DND-41 (cell line): ENCODE results near the gene TMEM144.

Experiments
- ATAC-seq: fragments of 200-7000 bp; cut with Tn5 transposase; 3 replicates; pipeline ENCODE4 v1.9.1; 2021; ENCODE audit warnings: low read depth; ENCODE audit not compliant: insufficient read depth
- DNase-seq: peaks from one replicate; pipeline ENCODE4 v3.0.0-alpha.2; 2020
- H2AFZ ChIP-seq: 2 replicates; pipeline ENCODE4 v1.6.0; 2012; ENCODE audit warnings: low read depth, low read length
- H3K27ac ChIP-seq: 2 replicates; pipeline ENCODE4 v1.5.1; 2012; ENCODE audit warnings: low read length, inconsistent platforms
- H3K27me3 ChIP-seq: fragments of 200-600 bp; sonication (generic); 2 replicates; pipeline ENCODE4 v1.6.0; 2012; ENCODE audit warnings: low read length, mild to moderate bottlenecking, inconsistent platforms; ENCODE audit not compliant: insufficient read depth, poor library complexity
- H3K36me3 ChIP-seq: 2 replicates; pipeline ENCODE4 v1.5.1; 2012; ENCODE audit warnings: low read length, inconsistent platforms; ENCODE audit not compliant: insufficient read depth
- H3K4me1 ChIP-seq: 2 replicates; pipeline ENCODE4 v1.5.1; 2012; ENCODE audit warnings: mild to moderate bottlenecking, low read length; ENCODE audit not compliant: insufficient read depth
- H3K4me2 ChIP-seq: 2 replicates; pipeline ENCODE4 v1.6.0; 2012; ENCODE audit warnings: mild to moderate bottlenecking, moderate library complexity, low read length, inconsistent platforms; ENCODE audit not compliant: insufficient read depth
- H3K4me3 ChIP-seq, 2 experiments: fragments of 200-600 bp in 1 of 2; shearing (Covaris generic) in 1 of 2; 2 replicates each; pipeline ENCODE4 v1.5.1; 2012 to 2016; ENCODE audit warnings: inconsistent platforms in 2 of 2, low read length in 2 of 2, mild to moderate bottlenecking in 2 of 2, low read depth in 1 of 2, moderate library complexity in 1 of 2
- H3K79me2 ChIP-seq: 2 replicates; pipeline ENCODE4 v1.6.0; 2012; ENCODE audit warnings: low read length, inconsistent platforms; ENCODE audit not compliant: insufficient read depth
- H3K9ac ChIP-seq: 2 replicates; pipeline ENCODE4 v1.6.0; 2012; ENCODE audit warnings: low read depth, mild to moderate bottlenecking, inconsistent platforms, low read length, moderate library complexity
- H3K9me3 ChIP-seq: 2 replicates; pipeline ENCODE4 v1.5.1; 2012; ENCODE audit warnings: low read length, moderate library complexity, mild to moderate bottlenecking, inconsistent platforms; ENCODE audit not compliant: insufficient read depth, severe bottlenecking
- H4K20me1 ChIP-seq: 2 replicates; pipeline ENCODE4 v1.6.0; 2012; ENCODE audit warnings: low read length; ENCODE audit not compliant: insufficient read depth
- EZH2 ChIP-seq: IDR thresholded peaks from 3 replicates; pipeline ENCODE4 v1.6.1; 2012; ENCODE audit warnings: borderline replicate concordance, low read depth, mild to moderate bottlenecking, moderate library complexity, low read length, inconsistent platforms; ENCODE audit not compliant: severe bottlenecking
- TF ChIP-seq, protein P1 (sequence below): IDR thresholded peaks from 2 replicates; pipeline ENCODE4 v1.5.1; 2012; ENCODE audit warnings: borderline replicate concordance, low read length, moderate library complexity, mild to moderate bottlenecking; ENCODE audit not compliant: poor library complexity, severe bottlenecking; ENCODE audit errors: extremely low read depth

The TMEM144 gene

DNA sequence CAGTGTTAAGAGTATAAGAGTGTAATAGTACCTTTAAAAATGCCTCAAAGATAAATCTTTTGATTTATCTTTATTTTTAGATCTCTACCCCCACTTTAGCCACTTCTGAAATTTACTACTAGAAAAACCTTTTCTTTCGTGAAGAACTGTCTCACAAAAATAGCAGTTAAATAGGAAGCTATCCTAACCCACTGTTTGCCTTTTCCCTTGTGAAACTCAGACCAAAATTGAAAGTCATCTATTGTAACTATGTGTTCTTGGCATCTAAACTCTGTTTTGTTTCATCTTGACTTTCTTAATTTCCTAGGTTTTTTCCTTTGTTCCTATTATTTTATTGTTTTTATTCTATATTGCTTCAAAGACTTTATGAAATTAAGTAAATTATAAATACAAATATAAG is 7.8 kb upstream of the TMEM144 start:
- Histone ChIP-seq H3K9me3 (no peaks in the 10 kb centered on the region), H2AFZ (no peak overlapping the region), H4K20me1 (no peaks in the 10 kb centered on the region), H3K79me2 (no peaks in the 10 kb centered on the region), H3K27ac (no peak overlapping the region), H3K4me2 (no peak overlapping the region), H3K27me3 (no peaks in the 10 kb centered on the region), H3K4me3 (no peak overlapping the region), H3K9ac (no peak overlapping the region), H3K36me3 (no peaks in the 10 kb centered on the region), H3K4me1 (no peaks in the 10 kb centered on the region)
- ATAC-seq (no peak), DNase-seq (no peak)
- TF ChIP-seq EZH2: no peak
- TF ChIP-seq, protein P1, sequence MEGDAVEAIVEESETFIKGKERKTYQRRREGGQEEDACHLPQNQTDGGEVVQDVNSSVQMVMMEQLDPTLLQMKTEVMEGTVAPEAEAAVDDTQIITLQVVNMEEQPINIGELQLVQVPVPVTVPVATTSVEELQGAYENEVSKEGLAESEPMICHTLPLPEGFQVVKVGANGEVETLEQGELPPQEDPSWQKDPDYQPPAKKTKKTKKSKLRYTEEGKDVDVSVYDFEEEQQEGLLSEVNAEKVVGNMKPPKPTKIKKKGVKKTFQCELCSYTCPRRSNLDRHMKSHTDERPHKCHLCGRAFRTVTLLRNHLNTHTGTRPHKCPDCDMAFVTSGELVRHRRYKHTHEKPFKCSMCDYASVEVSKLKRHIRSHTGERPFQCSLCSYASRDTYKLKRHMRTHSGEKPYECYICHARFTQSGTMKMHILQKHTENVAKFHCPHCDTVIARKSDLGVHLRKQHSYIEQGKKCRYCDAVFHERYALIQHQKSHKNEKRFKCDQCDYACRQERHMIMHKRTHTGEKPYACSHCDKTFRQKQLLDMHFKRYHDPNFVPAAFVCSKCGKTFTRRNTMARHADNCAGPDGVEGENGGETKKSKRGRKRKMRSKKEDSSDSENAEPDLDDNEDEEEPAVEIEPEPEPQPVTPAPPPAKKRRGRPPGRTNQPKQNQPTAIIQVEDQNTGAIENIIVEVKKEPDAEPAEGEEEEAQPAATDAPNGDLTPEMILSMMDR: no peak

DNA sequence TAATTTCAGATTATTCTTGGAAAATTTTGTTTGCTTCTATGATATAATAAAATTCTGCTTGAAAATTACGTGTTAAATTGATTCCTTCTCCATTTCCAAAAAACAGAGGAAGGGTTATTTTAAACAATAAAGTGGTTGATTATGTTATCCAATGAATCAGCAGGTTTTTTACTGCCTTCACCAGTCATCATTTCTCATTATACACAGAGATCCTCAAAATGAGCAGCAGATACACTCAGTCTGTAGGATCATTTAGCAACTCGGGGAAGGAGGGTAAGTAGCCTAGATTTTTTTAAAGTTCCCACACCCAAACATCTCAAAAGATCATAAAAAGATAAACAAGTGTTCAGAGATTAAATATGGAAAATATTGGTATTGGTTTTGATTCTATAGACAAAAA is 6.8 kb upstream of the TMEM144 start:
- DNase-seq (no peak), ATAC-seq (no peak)
- H3K4me3 ChIP-seq: no peak overlapping the region
- no peaks in the 10 kb centered on the region for H3K27me3 ChIP-seq
- no peak overlapping the region for H3K4me2 ChIP-seq
- H3K79me2 ChIP-seq: no peaks in the 10 kb centered on the region
- H2AFZ ChIP-seq: no peak overlapping the region
- H3K4me1 ChIP-seq: no peaks in the 10 kb centered on the region
- H3K36me3 ChIP-seq: no peaks in the 10 kb centered on the region
- no peak overlapping the region for H3K9ac ChIP-seq
- H3K27ac ChIP-seq: no peak overlapping the region
- TF ChIP-seq EZH2: no peak
- TF ChIP-seq, protein P1: no peak
- H3K9me3 ChIP-seq: no peaks in the 10 kb centered on the region
- H4K20me1 ChIP-seq: no peaks in the 10 kb centered on the region

DNA sequence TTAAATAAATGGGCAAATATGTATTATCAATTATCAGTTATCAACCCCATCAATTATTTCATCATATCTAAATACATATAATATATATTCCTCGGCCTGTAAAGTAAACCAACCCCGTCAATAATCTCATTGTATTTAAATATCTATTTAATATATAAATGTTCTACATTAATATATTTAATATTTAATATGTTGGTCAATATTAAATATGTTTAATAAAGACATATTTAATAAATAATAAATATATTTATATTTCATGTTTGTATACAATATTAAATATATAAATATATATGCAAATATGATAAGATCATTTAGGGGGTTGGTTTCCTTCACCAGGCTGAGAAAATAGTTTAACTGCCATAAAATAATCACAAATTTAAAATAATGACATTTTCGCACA is 6.4 kb upstream of the TMEM144 start:
- Histone ChIP-seq H3K4me1 (no peaks in the 10 kb centered on the region), H3K27ac (no peak overlapping the region), H3K4me2 (no peak overlapping the region), H3K79me2 (no peaks in the 10 kb centered on the region), H2AFZ (no peak overlapping the region), H3K27me3 (no peaks in the 10 kb centered on the region), H3K36me3 (no peaks in the 10 kb centered on the region), H3K9ac (no peak overlapping the region), H3K4me3 (no peak overlapping the region), H3K9me3 (no peaks in the 10 kb centered on the region), H4K20me1 (no peaks in the 10 kb centered on the region)
- ATAC-seq (no peak), DNase-seq (no peak)
- TF ChIP-seq EZH2: no peak
- TF ChIP-seq, protein P1: no peak

DNA sequence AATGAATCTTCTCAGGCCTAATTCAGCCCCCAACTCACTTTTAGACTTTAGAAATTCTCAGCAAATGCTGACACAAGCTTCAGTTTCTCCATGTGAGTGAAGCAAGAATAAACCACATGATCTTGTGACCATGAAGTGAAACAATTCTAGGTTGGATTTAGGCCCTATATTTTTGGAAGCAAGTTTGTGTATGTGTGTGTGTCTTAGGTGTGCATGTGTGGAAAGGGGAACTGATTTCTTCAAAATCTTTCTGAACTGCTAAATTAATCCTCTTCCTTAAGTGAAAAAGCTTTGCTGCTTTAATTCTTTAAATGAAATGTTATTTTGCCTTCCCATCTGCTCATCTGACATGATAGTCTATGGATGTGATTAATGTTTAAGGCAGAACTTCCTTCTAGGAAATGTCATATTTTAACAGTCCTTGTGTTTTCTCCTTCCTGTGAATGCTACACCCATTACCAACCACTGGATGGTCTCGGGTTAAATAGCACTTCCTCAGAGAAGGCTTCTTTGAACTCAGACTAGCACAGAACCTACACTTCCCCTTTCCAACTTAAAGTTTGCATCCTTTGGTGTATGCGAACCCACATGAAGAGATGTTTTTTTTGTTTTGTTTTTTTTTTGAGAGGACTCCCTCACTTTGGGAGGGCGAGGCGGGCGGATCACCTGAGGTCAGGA is 1.2 kb upstream of the TMEM144 start:
- H3K4me2 ChIP-seq: no peak overlapping the region
- H3K27ac ChIP-seq: no peak overlapping the region
- no peaks in the 10 kb centered on the region for H3K27me3 ChIP-seq
- no peaks in the 10 kb centered on the region for H3K36me3 ChIP-seq
- H4K20me1 ChIP-seq: no peaks in the 10 kb centered on the region
- TF ChIP-seq, protein P1: no peak
- no peak for TF ChIP-seq EZH2
- no peak overlapping the region for H3K9ac ChIP-seq
- H3K79me2 ChIP-seq: no peaks in the 10 kb centered on the region
- H2AFZ ChIP-seq: no peak overlapping the region
- H3K4me1 ChIP-seq: no peaks in the 10 kb centered on the region
- no peaks in the 10 kb centered on the region for H3K9me3 ChIP-seq
- no peak overlapping the region for H3K4me3 ChIP-seq
- ATAC-seq (no peak), DNase-seq (no peak)
